NCI-H2107 (cell line): ENCODE measurements around the gene PRDM12.
A peak's percentile ranks its signal among the peaks of the same experiment; 100 is the strongest.

Experiments used
- DNase-seq: peaks from one replicate; lab custom pipeline; 2025; lab: John Stamatoyannopoulos, UW

Gene PRDM12

GRCh38 chr9:130692321-130692720, 27.9 kb downstream of the PRDM12 start:
- DNase-seq, result no peak

GRCh38 chr9:130693101-130693425, 28.7 kb downstream of the PRDM12 start:
- DNase-seq, result no peak

- DNase-seq, result peak; percentile 96
Observed at GRCh38 chr9:130693426-130694191, 29.2 kb downstream of the PRDM12 start, which contains the start of gene EXOSC2. EXOSC2 (plus strand) TSS chr9:130693780; CDS start chr9:130693792, 12 bp downstream.

- DNase-seq, result no peak
Observed at GRCh38 chr9:130694205-130694604, 29.8 kb downstream of the PRDM12 start.

GRCh38 chr9:130696139-130696650, 31.8 kb downstream of the PRDM12 start:
- DNase-seq, result no peak

- DNase-seq, result no peak
Observed at GRCh38 chr9:130696996-130697395, 32.6 kb downstream of the PRDM12 start.

- no peak for DNase-seq
Observed at GRCh38 chr9:130698514-130698913, 34.1 kb downstream of the PRDM12 start.

GRCh38 chr9:130699047-130699446, 34.7 kb downstream of the PRDM12 start:
- DNase-seq, result no peak

GRCh38 chr9:130701059-130702022, 36.9 kb downstream of the PRDM12 start:
- peak; percentile 27 for DNase-seq

- no peak for DNase-seq
Observed at GRCh38 chr9:130703501-130703900, 39.1 kb downstream of the PRDM12 start.

GRCh38 chr9:130707225-130707976, 43.0 kb downstream of the PRDM12 start:
- DNase-seq, result no peak

GRCh38 chr9:130710822-130711352, 46.5 kb downstream of the PRDM12 start:
- DNase-seq, result no peak

GRCh38 chr9:130711469-130711868, 47.1 kb downstream of the PRDM12 start:
- DNase-seq, result no peak

GRCh38 chr9:130712564-130713285, 48.3 kb downstream of the PRDM12 start:
- DNase-seq, result peak; percentile 88

- DNase-seq, result no peak
Observed at GRCh38 chr9:130713286-130713960, 49.0 kb downstream of the PRDM12 start.

GRCh38 chr9:130714586-130715110, 50.3 kb downstream of the PRDM12 start:
- no peak for DNase-seq

GRCh38 chr9:130715270-130715669, 50.9 kb downstream of the PRDM12 start:
- DNase-seq, result no peak

- no peak for DNase-seq
Observed at GRCh38 chr9:130718562-130718961, 54.2 kb downstream of the PRDM12 start.

- no peak for DNase-seq
Observed at GRCh38 chr9:130720762-130721161, 56.4 kb downstream of the PRDM12 start.

GRCh38 chr9:130728721-130729120, 64.3 kb downstream of the PRDM12 start:
- no peak for DNase-seq
